Stimulated activated naive CD8-positive, alpha-beta T cell treated with anti-CD3 and anti-CD28 coated beads, Interleukin-15, amount 100 ng/mL, for 72 hours (primary cell): ENCODE results near the gene EPB41L1.
A peak's percentile ranks its signal among the peaks of the same experiment; 100 is the strongest.

Experiments used
- ATAC-seq: fragments of 150-1000 bp; cut with Tn5 transposase; 2 replicates; pipeline ENCODE4 v1.10.0; 2021; ENCODE audit warnings: mild to moderate bottlenecking, moderate library complexity
- DNase-seq, 2 donors: peaks; one replicate each; pipeline ENCODE4 v3.0.0; 2021 to 2022
- H3K27ac Mint-ChIP-seq, 2 donors: one replicate each; pipeline ENCODE4 v1.8.0; 2022; ENCODE audit warnings: mild to moderate bottlenecking in 2 of 2, mixed read lengths in 2 of 2, moderate library complexity in 2 of 2
- H3K27me3 Mint-ChIP-seq: one replicate; pipeline ENCODE4 v1.8.0; 2022; ENCODE audit warnings: mixed read lengths
- H3K4me1 Mint-ChIP-seq: one replicate; pipeline ENCODE4 v1.8.0; 2022; ENCODE audit warnings: mild to moderate bottlenecking, mixed read lengths
- H3K4me3 Mint-ChIP-seq, 2 donors: one replicate each; pipeline ENCODE4 v1.8.0; 2022; ENCODE audit warnings: mild to moderate bottlenecking in 2 of 2, mixed read lengths in 2 of 2, moderate library complexity in 1 of 2
- H3K9me3 Mint-ChIP-seq, 2 donors: one replicate each; pipeline ENCODE4 v1.8.0; 2022; ENCODE audit warnings: mixed read lengths in 2 of 2

Gene EPB41L1

DNA sequence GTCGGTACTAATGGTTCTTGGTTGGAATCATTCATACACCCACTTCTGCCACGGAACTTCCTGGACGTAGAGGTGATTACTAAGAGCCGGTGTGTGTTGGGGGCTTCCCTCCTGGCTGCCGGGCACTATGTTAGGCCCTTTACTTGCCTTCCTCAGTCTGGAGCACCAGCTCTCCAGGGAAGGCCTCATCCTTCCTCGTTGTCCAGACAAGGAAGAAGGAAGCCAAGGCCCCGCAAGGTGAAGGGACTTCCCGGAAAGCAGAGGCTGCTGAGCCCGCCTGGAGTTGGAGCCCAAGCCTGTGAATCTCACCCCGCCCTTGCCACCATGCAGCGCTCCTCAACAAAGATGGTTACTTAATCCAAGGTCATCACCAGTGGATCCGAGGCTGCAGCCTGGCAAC is 107.9 kb downstream of the EPB41L1 start:
- peak overlapping the region in 1 of 2 donors; percentile 42 for H3K27ac Mint-ChIP-seq
- H3K4me3 Mint-ChIP-seq, result no peak overlapping the region
- no peaks in the 10 kb centered on the region for H3K27me3 Mint-ChIP-seq
- no peak for DNase-seq
- H3K9me3 Mint-ChIP-seq, result no peaks in the 10 kb centered on the region
- no peaks in the 10 kb centered on the region for H3K4me1 Mint-ChIP-seq
- ATAC-seq, result no peak

DNA sequence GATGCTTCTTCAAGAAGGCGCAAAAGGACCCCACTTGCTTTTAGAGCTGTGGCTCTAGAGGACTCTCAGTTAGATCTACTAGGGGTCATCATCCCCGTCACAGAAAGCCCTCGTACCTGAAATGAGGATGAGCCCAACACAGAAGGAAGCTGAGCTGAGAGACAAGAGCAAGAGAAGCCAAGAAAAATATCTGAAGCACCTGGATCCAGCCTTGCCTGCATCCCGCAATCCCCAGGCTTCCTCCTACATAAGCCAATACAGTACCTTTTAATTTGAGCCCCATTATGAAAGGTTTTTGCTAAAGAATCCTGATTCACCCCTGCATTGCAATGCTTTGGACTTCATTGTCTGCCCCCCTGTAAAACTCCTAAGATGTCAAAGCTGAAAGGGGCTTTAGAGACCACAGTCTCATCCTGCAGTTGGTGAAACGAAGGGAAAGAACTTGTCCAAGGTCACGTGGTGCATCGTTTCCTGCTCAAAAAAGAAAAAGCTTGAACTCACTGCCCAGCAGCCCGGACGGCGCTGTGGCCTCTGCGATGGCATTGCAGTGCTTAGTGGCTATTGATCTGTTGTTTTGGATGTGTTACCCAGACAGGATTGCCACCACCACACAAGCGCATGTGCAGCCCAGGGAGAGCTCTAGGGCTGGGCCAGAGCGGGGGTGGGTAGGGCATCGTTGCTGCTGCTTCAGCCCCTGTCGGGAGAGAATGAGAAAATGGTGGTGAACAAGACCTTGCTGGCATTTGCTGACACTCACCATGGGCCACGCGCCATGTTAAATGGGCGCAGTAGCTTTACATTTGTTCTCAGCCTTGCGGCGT is 110.1 kb downstream of the EPB41L1 start:
- H3K4me1 Mint-ChIP-seq, result no peaks in the 10 kb centered on the region
- H3K27me3 Mint-ChIP-seq, result no peaks in the 10 kb centered on the region
- ATAC-seq, result no peak
- peak overlapping the region in 1 of 2 donors; percentile 42 for H3K27ac Mint-ChIP-seq
- H3K9me3 Mint-ChIP-seq, result no peaks in the 10 kb centered on the region
- no peak overlapping the region for H3K4me3 Mint-ChIP-seq
- no peak for DNase-seq

DNA sequence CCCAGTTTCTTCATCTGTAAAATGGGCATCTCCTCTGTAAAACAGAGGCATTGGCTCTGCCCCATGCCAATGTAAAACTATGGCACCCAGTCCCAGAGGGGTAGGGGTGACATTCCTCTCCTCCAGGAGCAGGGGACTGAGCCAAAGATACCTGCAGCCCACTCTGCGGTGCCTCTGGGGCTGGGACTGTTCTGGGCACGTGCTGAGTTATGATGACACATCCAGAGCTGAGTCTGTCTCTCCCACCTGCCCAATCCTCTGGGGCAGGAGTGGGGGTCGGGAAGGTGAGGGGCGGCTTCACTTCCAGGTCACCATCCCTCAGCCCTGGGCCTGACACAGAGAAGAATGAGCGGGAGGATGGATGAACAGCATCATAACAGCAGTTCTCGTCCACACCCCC is 111.6 kb downstream of the EPB41L1 start:
- H3K4me1 Mint-ChIP-seq, result no peaks in the 10 kb centered on the region
- no peak for DNase-seq
- H3K4me3 Mint-ChIP-seq, result no peak overlapping the region
- no peak for ATAC-seq
- no peaks in the 10 kb centered on the region for H3K9me3 Mint-ChIP-seq
- no peak overlapping the region for H3K27ac Mint-ChIP-seq
- H3K27me3 Mint-ChIP-seq, result no peaks in the 10 kb centered on the region

DNA sequence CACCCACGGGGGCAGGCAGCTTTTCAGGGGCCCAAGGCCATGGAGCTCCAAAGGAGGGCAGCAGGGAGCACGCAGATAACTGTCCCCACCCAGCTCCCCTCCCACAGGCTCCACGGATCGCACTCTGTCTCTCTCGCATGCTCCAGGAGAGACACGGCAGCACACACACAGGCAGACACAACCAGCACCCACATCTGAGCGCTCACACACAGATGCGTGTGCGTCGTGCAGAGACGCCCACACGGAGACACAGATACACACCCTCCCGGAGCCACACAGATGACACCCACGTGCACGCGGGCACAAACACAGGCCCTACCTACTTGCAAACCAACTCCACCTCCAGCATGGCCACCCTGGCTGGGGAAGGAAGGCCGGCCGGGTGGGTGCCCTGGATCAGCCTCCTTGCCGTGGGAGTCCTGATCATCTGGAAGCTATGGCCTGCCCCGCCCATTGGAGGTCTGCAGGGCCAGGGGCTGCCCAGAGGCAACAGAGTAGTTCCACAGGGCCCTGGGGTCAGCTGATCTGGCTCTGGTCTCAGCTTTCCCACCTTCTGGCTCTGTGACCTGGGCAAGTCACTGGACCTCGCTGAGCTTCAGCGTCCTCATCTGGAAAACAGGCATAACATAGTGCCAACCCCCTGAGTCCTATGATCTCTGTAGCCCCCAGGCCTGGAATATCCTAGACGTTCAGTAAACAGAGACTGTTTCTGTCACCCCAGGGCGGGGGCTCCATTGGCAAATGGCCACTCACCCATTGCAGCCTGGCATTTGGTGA is 113.3 kb downstream of the EPB41L1 start:
- Mint-ChIP-seq H3K4me1 (no peaks in the 10 kb centered on the region), H3K27me3 (peaks cover 5% of the 10 kb centered on the region)
- peak in 1 of 2 donors; percentile 5 for DNase-seq

DNA sequence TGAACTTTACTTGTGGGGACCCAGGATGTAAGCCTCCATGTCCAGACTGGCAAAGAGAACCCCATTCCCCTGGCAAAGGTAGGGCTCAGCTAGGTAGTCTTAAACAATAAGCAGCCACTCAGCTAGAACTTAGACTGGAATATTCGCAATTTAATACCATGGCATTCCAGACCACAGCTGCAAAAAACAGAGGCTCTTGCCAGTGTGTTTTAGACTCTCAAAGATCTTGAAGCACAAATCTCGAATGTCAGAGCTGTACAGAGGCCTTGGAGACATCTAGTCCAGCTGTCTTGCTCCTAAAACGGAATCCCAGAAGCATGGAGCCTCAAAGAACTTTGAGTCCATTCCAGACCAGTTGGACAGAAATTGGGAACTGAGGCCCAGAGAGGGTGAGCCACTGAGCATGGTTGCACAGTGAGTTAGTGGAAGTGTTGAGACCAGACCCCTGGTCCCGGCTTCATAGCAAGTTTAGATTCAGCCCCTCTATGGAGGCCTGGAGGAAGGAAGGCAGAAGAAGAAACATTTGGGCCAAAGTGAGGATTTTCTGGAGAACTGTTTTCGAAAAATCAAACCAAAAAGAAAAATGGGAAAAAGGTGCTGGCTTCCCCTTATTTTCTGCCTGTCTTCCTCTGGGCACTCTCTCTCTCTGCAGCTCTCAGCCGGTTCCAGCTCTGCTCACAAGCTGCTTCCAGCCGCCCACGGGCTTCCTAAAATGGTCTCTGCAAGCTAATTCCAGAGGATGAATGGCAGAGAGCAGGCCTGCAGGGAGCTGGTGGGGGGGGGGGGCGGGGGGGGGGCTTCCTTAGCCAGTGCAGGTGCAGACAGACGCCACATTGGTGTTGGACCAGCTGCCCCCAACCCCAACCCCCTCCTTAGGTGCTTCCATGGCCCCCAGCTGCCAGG is 114.2 kb downstream of the EPB41L1 start:
- H3K4me3 Mint-ChIP-seq, result no peak overlapping the region
- peaks cover 10% of the 10 kb centered on the region for H3K27me3 Mint-ChIP-seq
- H3K9me3 Mint-ChIP-seq, result no peaks in the 10 kb centered on the region
- no peak for ATAC-seq
- no peak overlapping the region for H3K27ac Mint-ChIP-seq
- H3K4me1 Mint-ChIP-seq, result no peaks in the 10 kb centered on the region
- peak in 1 of 2 donors; percentile 0 for DNase-seq

More for the DNA sequence above, 113.3 kb downstream of the EPB41L1 start:
- Mint-ChIP-seq H3K27ac (no peak overlapping the region), H3K9me3 (no peaks in the 10 kb centered on the region), H3K4me3 (no peak overlapping the region)
- ATAC-seq, result no peak

DNA sequence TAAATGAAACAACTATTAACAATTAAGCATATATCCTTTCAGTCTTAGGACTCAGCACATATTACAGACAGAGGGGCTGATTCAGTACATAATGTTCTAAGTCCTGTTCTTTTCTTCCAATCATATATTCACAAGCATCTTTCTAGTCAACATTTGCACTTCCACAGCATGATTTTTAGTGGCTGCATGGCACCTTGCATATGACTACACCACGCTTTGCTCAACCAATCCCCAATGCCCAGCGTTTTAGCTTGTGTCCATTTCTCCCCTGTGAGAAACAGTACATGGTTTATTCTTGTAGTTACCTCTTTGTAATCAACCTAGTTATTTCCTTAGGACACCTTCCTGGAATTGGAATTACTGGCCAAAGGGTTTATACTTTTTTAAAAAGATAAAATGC is 115.0 kb downstream of the EPB41L1 start:
- ATAC-seq (no peak), DNase-seq (no peak)
- Mint-ChIP-seq H3K27ac (no peak overlapping the region), H3K9me3 (no peaks in the 10 kb centered on the region), H3K4me3 (no peak overlapping the region), H3K27me3 (peaks cover 19% of the 10 kb centered on the region), H3K4me1 (no peaks in the 10 kb centered on the region)

DNA sequence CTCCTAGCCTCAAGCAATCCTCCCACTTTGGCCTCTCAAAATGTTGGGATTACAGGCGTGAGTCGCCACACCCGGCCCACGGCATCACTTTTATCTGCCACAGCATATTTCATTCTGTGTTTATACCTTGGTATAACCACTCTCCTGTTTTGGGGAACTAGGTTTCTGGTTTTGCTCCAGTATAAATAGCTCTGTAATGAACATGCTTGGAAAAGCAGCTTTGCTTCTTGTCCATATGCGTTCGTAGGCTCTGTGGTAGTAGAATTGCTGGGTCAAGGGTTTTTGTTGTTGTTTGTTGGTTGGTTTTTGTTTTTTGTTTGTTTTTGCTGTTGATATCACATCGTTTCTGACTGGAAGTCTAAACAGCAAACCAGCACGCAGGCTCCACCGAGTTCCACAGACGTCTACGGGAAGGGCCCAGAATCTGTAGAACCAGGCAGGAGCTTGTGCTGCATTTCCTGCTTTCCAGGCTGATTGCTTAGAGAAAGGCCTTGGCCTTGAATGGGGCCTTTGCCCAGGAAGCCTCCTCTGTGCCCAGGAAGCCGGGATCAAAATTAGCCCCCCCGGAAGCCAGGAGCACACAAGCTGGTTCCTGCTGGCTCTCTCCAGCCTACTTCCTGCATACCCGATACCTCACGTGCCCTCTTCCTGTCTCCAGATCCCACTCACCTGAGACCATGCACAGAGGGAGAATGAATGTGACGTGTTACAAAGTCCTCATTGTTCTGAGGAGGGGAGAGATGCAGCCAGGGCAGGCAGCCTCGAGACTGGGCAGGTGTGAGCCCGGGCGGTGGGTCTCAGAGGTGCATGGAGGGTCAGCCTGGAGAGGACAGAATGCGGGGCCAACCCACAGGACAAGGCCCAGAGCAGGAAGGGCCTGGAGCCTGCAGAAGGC is 116.5 kb downstream of the EPB41L1 start:
- no peak for ATAC-seq
- H3K27ac Mint-ChIP-seq, result no peak overlapping the region
- no peak for DNase-seq
- H3K4me3 Mint-ChIP-seq, result no peak overlapping the region
- no peaks in the 10 kb centered on the region for H3K9me3 Mint-ChIP-seq
- H3K4me1 Mint-ChIP-seq, result no peaks in the 10 kb centered on the region
- peaks cover 32% of the 10 kb centered on the region for H3K27me3 Mint-ChIP-seq

DNA sequence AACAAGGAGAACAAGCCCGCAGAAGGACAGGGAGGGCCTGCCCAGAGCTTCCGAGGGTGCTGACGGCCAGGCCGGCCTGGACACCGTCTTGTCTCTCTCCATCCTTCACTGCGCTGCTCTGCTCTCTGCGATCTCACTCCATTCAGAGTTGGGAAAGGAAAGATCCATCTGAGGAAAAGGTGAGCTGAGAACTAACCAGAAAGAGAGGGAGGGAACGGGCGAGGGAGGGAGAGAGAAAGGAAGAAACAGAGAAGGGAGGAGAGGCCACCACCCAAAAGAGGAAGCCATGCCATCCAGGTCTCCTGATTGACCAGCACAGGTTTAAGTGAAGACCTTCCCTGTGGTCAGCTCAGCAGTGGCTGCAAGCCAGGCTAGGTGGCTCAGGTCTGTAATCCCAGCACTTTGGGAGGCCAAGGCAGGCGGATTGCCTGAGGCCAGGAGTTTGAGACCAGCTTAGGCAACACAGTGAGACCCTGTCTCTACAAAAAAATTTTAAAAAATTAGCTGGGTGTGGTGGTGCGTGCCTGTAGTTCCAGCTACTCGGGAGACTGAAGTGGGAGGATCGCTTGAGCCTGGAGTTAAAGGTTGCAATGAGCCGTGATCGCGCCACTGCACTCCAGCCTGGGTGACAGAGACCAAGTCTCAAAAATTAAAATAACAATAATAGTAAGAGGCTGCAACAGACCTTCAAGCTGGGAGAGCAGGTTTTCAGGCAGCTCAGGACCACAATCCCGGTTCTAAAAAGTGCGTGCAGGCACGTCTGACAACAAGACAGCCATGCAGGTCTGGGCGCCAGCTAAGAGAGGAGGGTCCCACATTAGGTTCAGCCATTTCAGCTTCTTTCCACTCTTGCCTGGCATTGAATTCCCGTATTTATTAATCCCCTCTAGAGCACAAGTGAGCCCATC is 117.4 kb downstream of the EPB41L1 start:
- no peaks in the 10 kb centered on the region for H3K4me1 Mint-ChIP-seq
- no peak overlapping the region for H3K27ac Mint-ChIP-seq
- no peak overlapping the region for H3K4me3 Mint-ChIP-seq
- ATAC-seq (no peak), DNase-seq (no peak)
- H3K27me3 Mint-ChIP-seq, result peaks cover 32% of the 10 kb centered on the region
- no peaks in the 10 kb centered on the region for H3K9me3 Mint-ChIP-seq

DNA sequence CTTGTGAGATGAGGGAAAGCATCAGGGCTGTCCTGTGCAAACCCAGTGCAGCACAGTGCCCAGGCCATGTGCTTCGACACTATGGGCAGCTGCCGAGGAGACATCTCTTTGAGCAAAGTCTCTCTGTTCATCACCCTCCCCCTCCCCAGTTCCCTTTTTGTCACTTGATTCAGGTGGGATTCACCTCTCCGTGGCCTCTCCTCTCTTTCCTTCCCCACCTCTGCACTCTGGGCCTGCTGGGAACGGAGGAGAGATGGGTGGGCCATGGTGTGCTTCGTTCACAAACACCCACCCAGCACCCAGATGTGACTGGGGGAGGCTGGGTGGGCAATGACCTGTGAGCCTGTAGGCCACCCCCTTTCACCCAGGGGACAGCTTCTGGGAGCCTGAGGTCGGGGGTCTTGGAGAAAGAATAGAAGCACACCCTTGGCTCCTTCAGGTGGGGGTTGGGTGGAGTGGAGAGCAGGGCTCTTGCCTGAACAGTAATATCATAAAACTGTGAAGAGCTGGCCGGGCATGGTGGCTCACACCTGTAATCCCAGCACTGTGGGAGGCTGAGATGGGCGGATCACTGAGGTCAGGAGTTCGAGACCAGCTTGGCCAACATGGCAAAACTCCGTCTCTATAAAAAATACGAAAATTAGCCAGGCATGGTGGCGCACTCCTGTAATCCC is 118.1 kb downstream of the EPB41L1 start:
- DNase-seq (no peak), ATAC-seq (no peak)
- H3K9me3 Mint-ChIP-seq, result no peaks in the 10 kb centered on the region
- no peak overlapping the region for H3K4me3 Mint-ChIP-seq
- peaks cover 33% of the 10 kb centered on the region for H3K27me3 Mint-ChIP-seq
- H3K27ac Mint-ChIP-seq, result no peak overlapping the region
- H3K4me1 Mint-ChIP-seq, result no peaks in the 10 kb centered on the region

DNA sequence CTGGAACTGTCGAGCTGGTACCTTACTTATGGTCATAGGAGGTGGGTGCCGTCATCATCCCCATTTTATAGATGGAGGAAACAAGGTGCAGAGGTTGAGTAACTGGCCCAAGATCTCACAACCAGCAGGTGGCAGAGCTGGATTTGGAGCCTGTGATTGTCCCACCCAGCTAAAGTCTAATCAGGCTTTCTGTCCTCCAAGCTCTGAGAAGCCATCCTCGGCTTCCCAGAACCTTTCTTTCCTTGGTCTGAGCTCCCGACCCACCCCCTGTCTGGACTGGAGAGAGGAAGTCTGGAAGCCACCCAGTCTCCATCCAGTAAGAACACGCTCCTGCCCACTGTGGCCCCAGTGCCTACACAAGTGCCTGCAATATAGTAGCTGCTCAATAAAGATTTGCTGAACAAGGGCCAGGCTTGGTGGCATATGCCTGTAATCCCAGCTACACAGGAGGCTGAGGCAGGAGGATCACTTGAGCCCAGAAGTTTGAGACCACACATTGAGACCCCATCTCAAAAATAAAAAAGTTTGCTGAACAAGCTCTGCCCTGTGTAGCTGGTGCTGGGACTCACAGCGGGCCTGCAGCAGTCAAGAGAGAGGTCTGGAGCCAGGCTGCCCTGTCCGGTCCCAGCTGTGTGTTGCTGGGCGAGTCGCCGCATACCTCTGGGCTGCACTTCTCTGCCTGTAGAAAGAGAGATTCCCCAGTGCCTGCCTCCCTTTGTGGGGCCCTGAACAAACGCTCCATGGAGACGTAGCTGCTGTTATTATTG is 119.1 kb downstream of the EPB41L1 start:
- DNase-seq, result peak; percentile 11 to 18
- Mint-ChIP-seq H3K4me3 (no peak overlapping the region), H3K4me1 (no peaks in the 10 kb centered on the region), H3K27ac (no peak overlapping the region), H3K27me3 (peaks cover 38% of the 10 kb centered on the region), H3K9me3 (no peaks in the 10 kb centered on the region)
- ATAC-seq, result no peak

DNA sequence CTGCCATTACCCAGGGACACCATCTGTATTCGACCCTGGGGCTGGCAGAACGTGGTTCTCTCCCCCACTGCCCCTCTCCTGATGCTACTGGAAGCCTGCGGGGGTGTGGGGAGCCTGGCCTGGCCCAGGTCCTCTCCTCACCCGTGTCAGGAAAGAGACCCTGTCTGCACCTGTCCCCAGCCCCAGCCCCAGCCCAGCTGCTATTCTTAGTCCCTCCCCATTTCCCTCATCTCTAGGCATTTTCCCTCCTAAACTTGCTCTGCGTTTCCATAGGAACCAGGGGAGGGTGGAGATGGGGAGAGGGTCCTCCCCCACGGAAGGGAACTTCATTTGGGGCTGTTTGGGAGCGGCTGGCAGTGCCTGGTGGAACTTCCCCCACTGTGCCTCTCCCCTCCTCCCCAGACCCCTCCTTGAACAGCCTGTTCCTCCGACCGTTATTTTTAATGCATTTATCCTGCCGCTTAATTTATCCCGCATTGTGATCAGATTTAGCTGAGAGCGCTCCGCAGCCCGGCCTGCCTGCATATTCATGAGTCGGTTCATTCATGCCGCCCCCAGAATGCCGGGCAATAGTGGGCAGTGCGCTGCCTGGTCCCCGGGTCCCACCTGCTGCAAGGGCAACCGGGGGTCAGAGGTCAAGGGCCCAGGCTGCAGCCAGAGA is 119.8 kb downstream of the EPB41L1 start:
- Mint-ChIP-seq H3K27ac (peak overlapping the region in 1 of 2 donors; percentile 27), H3K4me1 (no peaks in the 10 kb centered on the region), H3K27me3 (peaks cover 38% of the 10 kb centered on the region), H3K9me3 (no peaks in the 10 kb centered on the region), H3K4me3 (no peak overlapping the region)
- ATAC-seq (no peak), DNase-seq (no peak)

DNA sequence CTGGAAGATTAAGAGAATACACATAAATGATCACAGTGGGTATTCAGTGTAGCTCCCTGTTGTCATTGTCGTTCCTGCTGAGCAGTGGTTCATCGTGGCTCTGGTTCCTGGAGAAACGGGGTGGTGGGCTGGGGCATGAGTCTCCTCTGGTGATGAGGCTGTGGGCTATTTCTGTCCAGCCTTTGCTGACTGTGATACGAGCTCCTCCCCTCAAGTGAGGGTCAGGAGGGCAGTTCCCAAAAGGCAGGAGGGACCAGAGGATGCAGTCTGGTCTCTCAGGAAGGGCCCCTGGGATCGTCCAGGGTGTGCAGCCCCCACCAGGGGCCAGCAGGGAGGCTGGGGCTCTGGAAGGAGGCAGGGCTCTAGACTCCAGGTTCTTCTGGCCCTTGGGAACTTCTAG is 120.5 kb downstream of the EPB41L1 start:
- no peaks in the 10 kb centered on the region for H3K4me1 Mint-ChIP-seq
- no peak for ATAC-seq
- no peak for DNase-seq
- H3K9me3 Mint-ChIP-seq, result no peaks in the 10 kb centered on the region
- H3K27me3 Mint-ChIP-seq, result peaks cover 38% of the 10 kb centered on the region
- no peak overlapping the region for H3K4me3 Mint-ChIP-seq
- H3K27ac Mint-ChIP-seq, result no peak overlapping the region
